ENCODE results near the gene TGFBRAP1.

DNA sequence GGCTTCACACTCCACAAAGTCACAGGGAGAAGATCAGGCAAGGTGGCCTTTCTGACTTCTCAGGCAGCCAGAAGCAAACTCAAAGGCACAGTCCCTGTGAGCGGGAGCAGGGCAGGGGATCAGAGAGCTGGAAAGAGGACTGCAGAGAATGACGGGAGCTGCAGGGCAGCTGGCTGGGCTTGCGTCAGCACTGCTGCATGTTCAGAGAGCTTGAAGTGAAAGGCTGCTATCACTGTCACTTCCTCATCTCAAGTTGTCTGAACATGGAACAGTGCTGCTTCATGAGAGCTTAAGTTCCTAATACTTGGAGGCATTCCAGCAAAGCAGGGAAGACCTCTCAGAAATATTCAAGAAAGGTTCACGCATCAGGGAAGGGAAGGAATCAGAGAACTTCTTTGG lies 20.4 kb downstream of the TGFBRAP1 start:
- TF ChIP-seq POLR2A (IDR thresholded peaks at IDR 0.05) (no peak), EP300 (IDR thresholded peaks at IDR 0.05) (no peak)
- TF ChIP-seq, protein P1, sequence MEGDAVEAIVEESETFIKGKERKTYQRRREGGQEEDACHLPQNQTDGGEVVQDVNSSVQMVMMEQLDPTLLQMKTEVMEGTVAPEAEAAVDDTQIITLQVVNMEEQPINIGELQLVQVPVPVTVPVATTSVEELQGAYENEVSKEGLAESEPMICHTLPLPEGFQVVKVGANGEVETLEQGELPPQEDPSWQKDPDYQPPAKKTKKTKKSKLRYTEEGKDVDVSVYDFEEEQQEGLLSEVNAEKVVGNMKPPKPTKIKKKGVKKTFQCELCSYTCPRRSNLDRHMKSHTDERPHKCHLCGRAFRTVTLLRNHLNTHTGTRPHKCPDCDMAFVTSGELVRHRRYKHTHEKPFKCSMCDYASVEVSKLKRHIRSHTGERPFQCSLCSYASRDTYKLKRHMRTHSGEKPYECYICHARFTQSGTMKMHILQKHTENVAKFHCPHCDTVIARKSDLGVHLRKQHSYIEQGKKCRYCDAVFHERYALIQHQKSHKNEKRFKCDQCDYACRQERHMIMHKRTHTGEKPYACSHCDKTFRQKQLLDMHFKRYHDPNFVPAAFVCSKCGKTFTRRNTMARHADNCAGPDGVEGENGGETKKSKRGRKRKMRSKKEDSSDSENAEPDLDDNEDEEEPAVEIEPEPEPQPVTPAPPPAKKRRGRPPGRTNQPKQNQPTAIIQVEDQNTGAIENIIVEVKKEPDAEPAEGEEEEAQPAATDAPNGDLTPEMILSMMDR (IDR thresholded peaks at IDR 0.05) = no peak
